ENCODE measurements around the gene SLC1A5. TPM values are rescaled to one million over a fixed set of nuclear protein-coding genes. Genes with fewer than 3 reads are reported as not detected.
"Not testable (repeated sequence)": the region's sequence is repeated elsewhere in the genome, so short reads cannot be mapped to it uniquely, and the experiment has no call there.

Gene SLC1A5
- 264 and 267 TPM in 2 replicates for total RNA-seq

DNA sequence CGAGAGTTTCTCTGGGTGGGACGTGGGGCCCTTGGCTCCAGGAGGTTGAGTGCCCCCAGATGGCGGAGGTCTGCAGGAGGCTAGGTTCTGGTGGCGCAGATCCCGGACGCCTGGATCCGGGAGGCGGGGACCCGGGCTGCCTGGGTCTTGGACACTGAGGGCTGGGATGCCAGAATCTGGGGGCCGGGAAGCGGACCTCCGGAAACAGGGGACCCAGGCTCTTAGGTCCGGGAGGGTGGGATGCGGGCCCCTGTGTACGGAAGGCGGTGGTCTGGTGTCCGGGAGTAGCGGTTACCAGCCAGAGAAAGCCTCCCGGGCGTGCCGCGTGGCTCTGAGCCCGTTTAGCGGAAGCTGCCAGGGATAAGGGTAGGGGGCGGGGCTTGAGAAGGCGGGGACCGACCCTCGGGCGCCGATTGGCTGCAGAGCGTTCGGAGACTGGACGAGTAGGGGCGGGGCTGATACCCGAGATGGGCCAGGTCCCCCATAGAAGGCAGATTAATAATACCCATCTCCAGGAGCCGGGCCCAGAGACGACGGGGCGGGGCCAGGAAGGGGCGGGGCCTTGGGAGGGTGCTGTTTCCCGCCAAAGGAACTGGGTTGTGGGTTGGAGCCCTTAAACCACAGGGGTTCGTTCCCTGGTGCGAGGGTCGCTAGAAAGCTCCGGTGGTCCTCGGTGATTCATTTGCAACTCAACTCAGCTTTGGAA lies at the start of gene SLC1A5:
Gene SLC1A5 (minus strand): TSS at position 333 of the 706 bp plus-strand sequence. CDS start 629 bp downstream, outside the sequence.
- Mint-ChIP-seq H3K4me1 (ENCODE audit: low read depth) (peaks cover 57% of the 10 kb centered on the region), H3K36me3 (ENCODE audit: low read depth) (peaks cover 39% of the 10 kb centered on the region), H3K9me3 (no peaks in the 10 kb centered on the region), H3K27ac (peak within 1 kb of the TSS; percentile 92), H3K27me3 (ENCODE audit: insufficient read depth) (peaks cover 2% of the 10 kb centered on the region), H3K4me3 (peak within 1 kb of the TSS; percentile 95)
- intact Hi-C loops (cut with micrococcal nuclease) = loop anchor here (1.0 to 10.0 kb wide), 10 partner anchors 62 to 486 kb away; partner anchors contain the start of genes AP2S1, ARHGAP35, CALM3 and DACT3
- DNase-seq (ENCODE audit: low spot score) = peak; percentile 95

GRCh38 chr19:46838160-46838559 lies 49.8 kb upstream of the SLC1A5 start:
- no peak overlapping the region for H3K4me3 Mint-ChIP-seq
- intact Hi-C loops (cut with micrococcal nuclease) = no loop called here

GRCh38 chr19:46834984-46835383 lies 46.6 kb upstream of the SLC1A5 start:
- Mint-ChIP-seq H3K4me1 (ENCODE audit: low read depth) (no peaks in the 10 kb centered on the region), H3K27ac (no peak overlapping the region), H3K9me3 (no peaks in the 10 kb centered on the region), H3K27me3 (ENCODE audit: insufficient read depth) (peaks cover 2% of the 10 kb centered on the region), H3K4me3 (no peak overlapping the region), H3K36me3 (ENCODE audit: low read depth) (peaks cover 14% of the 10 kb centered on the region)
- DNase-seq (ENCODE audit: low spot score) = no peak
- intact Hi-C loops (cut with micrococcal nuclease) = no loop called here

More at GRCh38 chr19:46838160-46838559, 49.8 kb upstream of the SLC1A5 start:
- DNase-seq (ENCODE audit: low spot score) = no peak
- H3K4me1 Mint-ChIP-seq (ENCODE audit: low read depth) = no peaks in the 10 kb centered on the region
- peaks cover 2% of the 10 kb centered on the region for H3K27me3 Mint-ChIP-seq (ENCODE audit: insufficient read depth)
- no peak overlapping the region for H3K27ac Mint-ChIP-seq
- H3K36me3 Mint-ChIP-seq (ENCODE audit: low read depth) = peaks cover 22% of the 10 kb centered on the region
- no peaks in the 10 kb centered on the region for H3K9me3 Mint-ChIP-seq

GRCh38 chr19:46834121-46834520 lies 45.7 kb upstream of the SLC1A5 start:
- H3K9me3 Mint-ChIP-seq = no peaks in the 10 kb centered on the region
- no peak for DNase-seq (ENCODE audit: low spot score)

DNA sequence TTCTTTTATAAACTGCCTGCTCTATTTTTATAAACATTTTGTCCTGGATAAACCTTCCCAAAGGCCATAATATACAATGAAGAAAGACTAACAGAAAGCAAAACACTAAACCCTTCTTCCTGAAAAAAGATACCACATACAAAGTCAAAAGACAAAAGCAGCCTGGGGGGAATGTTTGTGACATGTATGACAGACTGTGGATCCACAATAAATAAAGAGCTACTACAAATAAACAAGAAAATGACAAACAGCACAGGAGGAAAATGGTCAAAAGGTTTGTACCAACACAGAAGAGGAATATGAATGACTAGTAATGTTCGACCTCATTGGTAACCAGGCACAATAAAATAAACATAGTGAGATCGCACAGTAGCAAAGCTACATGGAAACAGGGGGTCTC lies 42.5 kb upstream of the SLC1A5 start:
- no peak overlapping the region for H3K27ac Mint-ChIP-seq
- peaks cover 3% of the 10 kb centered on the region for H3K36me3 Mint-ChIP-seq (ENCODE audit: low read depth)
- H3K27me3 Mint-ChIP-seq (ENCODE audit: insufficient read depth) = peaks cover 2% of the 10 kb centered on the region
- H3K4me3 Mint-ChIP-seq = no peak overlapping the region
- no peak for DNase-seq (ENCODE audit: low spot score)
- no peaks in the 10 kb centered on the region for H3K9me3 Mint-ChIP-seq
- intact Hi-C loops (cut with micrococcal nuclease) = no loop called here
- H3K4me1 Mint-ChIP-seq (ENCODE audit: low read depth) = peaks cover 7% of the 10 kb centered on the region

More at GRCh38 chr19:46834121-46834520, 45.7 kb upstream of the SLC1A5 start:
- Mint-ChIP-seq H3K27ac (no peak overlapping the region), H3K4me1 (ENCODE audit: low read depth) (peaks cover 3% of the 10 kb centered on the region), H3K36me3 (ENCODE audit: low read depth) (peaks cover 13% of the 10 kb centered on the region), H3K4me3 (no peak overlapping the region), H3K27me3 (ENCODE audit: insufficient read depth) (peaks cover 2% of the 10 kb centered on the region)
- intact Hi-C loops (cut with micrococcal nuclease) = no loop called here

DNA sequence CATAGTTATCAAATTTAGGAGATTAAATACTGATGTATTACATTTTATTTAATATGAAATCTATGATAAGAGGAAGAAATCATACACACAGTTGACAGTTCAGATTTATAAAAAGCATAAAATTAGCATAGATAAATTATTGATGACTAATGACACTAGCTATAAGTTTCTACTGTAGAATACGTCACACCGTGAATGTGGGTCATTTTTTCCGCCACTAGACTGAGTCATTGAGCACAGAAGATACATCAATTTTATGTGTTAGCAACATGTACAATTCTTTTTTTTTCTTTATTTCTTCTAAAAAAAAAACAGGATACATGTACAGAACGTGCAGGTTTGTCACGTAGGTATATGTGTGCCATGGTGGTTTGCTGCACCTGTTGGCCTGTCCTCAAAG lies 40.1 kb upstream of the SLC1A5 start:
- peaks cover 1% of the 10 kb centered on the region for H3K36me3 Mint-ChIP-seq (ENCODE audit: low read depth)
- H3K4me1 Mint-ChIP-seq (ENCODE audit: low read depth) = peaks cover 24% of the 10 kb centered on the region
- no peak overlapping the region for H3K27ac Mint-ChIP-seq
- intact Hi-C loops (cut with micrococcal nuclease) = no loop called here
- no peak for DNase-seq (ENCODE audit: low spot score)
- no peak overlapping the region for H3K4me3 Mint-ChIP-seq
- H3K27me3 Mint-ChIP-seq (ENCODE audit: insufficient read depth) = peaks cover 2% of the 10 kb centered on the region
- H3K9me3 Mint-ChIP-seq = no peaks in the 10 kb centered on the region

DNA sequence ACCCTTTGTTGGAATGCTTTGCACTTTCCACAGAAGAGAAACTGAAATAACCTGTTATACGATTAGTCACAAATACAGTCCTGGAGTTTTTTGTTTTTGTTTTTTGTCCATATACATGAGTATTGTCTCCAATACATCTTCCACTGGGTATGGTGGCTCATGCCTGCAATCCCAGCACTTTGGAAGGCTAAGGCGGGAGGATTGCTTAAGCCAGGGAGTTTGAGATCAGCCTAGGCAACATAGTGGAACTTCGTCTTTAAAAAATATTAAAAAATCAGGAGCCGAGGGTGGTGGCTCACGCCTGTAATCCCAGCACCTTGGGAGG lies 37.3 kb upstream of the SLC1A5 start:
- no peak for DNase-seq (ENCODE audit: low spot score)
- H3K4me3 Mint-ChIP-seq = no peak overlapping the region
- no peaks in the 10 kb centered on the region for H3K9me3 Mint-ChIP-seq
- no peaks in the 10 kb centered on the region for H3K27me3 Mint-ChIP-seq (ENCODE audit: insufficient read depth)
- H3K36me3 Mint-ChIP-seq (ENCODE audit: low read depth) = peaks cover 1% of the 10 kb centered on the region
- peaks cover 37% of the 10 kb centered on the region for H3K4me1 Mint-ChIP-seq (ENCODE audit: low read depth)
- H3K27ac Mint-ChIP-seq = peak overlapping the region; percentile 23
- intact Hi-C loops (cut with micrococcal nuclease) = no loop called here

GRCh38 chr19:46824890-46825730 lies 36.7 kb upstream of the SLC1A5 start:
- DNase-seq (ENCODE audit: low spot score) = no peak
- Mint-ChIP-seq H3K4me1 (ENCODE audit: low read depth) (peaks cover 43% of the 10 kb centered on the region), H3K27me3 (ENCODE audit: insufficient read depth) (no peaks in the 10 kb centered on the region)

DNA sequence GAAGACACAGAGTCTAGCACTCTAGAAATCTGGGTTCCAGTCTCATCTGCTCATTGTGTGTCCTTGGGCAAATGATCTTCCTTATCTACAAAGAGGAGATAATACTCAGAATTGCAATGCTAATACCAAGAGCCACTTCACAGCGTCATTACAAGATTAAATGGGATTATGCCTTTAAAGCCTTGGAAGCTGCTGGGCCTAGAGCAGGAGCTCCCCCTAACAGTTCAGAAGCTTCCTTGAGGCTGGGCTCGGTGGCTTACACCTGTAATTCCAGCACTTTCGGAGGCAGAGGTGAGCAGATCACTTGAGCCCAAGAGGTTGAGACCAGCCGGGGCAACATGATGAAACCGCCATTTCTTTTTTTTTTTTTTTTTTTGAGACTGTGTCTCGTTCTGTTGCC lies 34.7 kb upstream of the SLC1A5 start:
- Mint-ChIP-seq H3K9me3 (no peaks in the 10 kb centered on the region), H3K27me3 (ENCODE audit: insufficient read depth) (no peaks in the 10 kb centered on the region), H3K36me3 (ENCODE audit: low read depth) (peaks cover 1% of the 10 kb centered on the region), H3K4me3 (no peak overlapping the region), H3K27ac (no peak overlapping the region), H3K4me1 (ENCODE audit: low read depth) (peaks cover 43% of the 10 kb centered on the region)
- intact Hi-C loops (cut with micrococcal nuclease) = no loop called here
- no peak for DNase-seq (ENCODE audit: low spot score)

More at GRCh38 chr19:46824890-46825730, 36.7 kb upstream of the SLC1A5 start:
- peak overlapping the region; percentile 55 for H3K27ac Mint-ChIP-seq
- peaks cover 1% of the 10 kb centered on the region for H3K36me3 Mint-ChIP-seq (ENCODE audit: low read depth)
- no peaks in the 10 kb centered on the region for H3K9me3 Mint-ChIP-seq
- H3K4me3 Mint-ChIP-seq = no peak overlapping the region
- intact Hi-C loops (cut with micrococcal nuclease) = no loop called here

DNA sequence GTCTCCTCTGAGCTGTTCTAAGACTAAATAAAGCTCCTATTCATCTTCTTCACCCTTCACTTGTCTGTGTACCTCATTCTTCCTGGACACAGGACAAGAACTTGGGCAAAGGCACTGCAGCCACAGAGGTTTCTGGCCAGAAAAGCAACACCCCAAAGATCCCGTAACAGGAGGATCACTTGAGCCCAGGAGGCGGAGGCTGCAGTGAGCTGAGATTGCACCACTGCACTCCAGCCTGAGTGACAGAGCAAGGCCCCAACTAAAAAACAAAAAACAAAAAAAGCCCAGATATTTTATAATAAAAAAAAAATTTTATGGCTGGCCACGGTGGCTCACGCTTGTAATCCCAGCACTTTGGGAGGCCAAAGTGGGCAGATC lies 34.0 kb upstream of the SLC1A5 start:
- H3K36me3 Mint-ChIP-seq (ENCODE audit: low read depth); H3K4me3 Mint-ChIP-seq; DNase-seq (ENCODE audit: low spot score); H3K27me3 Mint-ChIP-seq (ENCODE audit: insufficient read depth); intact Hi-C loops (cut with micrococcal nuclease); H3K9me3 Mint-ChIP-seq: not testable (repeated sequence)
- peaks cover 43% of the 10 kb centered on the region for H3K4me1 Mint-ChIP-seq (ENCODE audit: low read depth)
- peak overlapping the region; percentile 61 for H3K27ac Mint-ChIP-seq

GRCh38 chr19:46821512-46822409 lies 33.4 kb upstream of the SLC1A5 start:
- H3K4me1 Mint-ChIP-seq (ENCODE audit: low read depth) = peaks cover 43% of the 10 kb centered on the region

GRCh38 chr19:46818812-46819211 lies 30.4 kb upstream of the SLC1A5 start:
- no peaks in the 10 kb centered on the region for H3K36me3 Mint-ChIP-seq (ENCODE audit: low read depth)
- H3K27me3 Mint-ChIP-seq (ENCODE audit: insufficient read depth) = peaks cover 2% of the 10 kb centered on the region
- no peak for DNase-seq (ENCODE audit: low spot score)
- H3K4me3 Mint-ChIP-seq = no peak overlapping the region
- intact Hi-C loops (cut with micrococcal nuclease) = no loop called here
- H3K9me3 Mint-ChIP-seq = no peaks in the 10 kb centered on the region
- peaks cover 26% of the 10 kb centered on the region for H3K4me1 Mint-ChIP-seq (ENCODE audit: low read depth)
- H3K27ac Mint-ChIP-seq = no peak overlapping the region

More at GRCh38 chr19:46821512-46822409, 33.4 kb upstream of the SLC1A5 start:
- Mint-ChIP-seq H3K36me3 (ENCODE audit: low read depth) (peaks cover 1% of the 10 kb centered on the region), H3K27ac (peak overlapping the region; percentile 61), H3K4me3 (no peak overlapping the region), H3K27me3 (ENCODE audit: insufficient read depth) (no peaks in the 10 kb centered on the region), H3K9me3 (no peaks in the 10 kb centered on the region)
- peak; percentile 57 for DNase-seq (ENCODE audit: low spot score)
- intact Hi-C loops (cut with micrococcal nuclease) = no loop called here

Data from activated T-helper 1 cell treated with anti-CD3 and anti-CD28 coated beads, Interleukin-12 subunit alpha, Interleukin-12 subunit beta, Interleukin-2, Interleukin-4 antibody, amounts not matched to agents 30 ng/mL and 10 ng/mL and 1 ng/mL, durations not matched to agents 14 hours and 24 hours and 36 hours (primary cell).